H9 (cell line): ENCODE results near the gene ZNF80. TPM values are rescaled to one million over a fixed set of nuclear protein-coding genes. Genes with fewer than 3 reads are reported as not detected.

ENCODE experiments used
- DNase-seq: peaks from one replicate; pipeline ENCODE4 v3.0.0-alpha.2; 2017
- H2AFZ ChIP-seq: one replicate; pipeline ENCODE4 v1.6.1; 2013; ENCODE audit warnings: mild to moderate bottlenecking, low read length, control low read depth, moderate library complexity
- H2AK5ac ChIP-seq: 2 replicates; pipeline ENCODE4 v1.6.1; 2013; ENCODE audit warnings: low read length, control low read depth, mixed read lengths; ENCODE audit not compliant: insufficient read length
- H2BK120ac ChIP-seq: one replicate; pipeline ENCODE4 v1.6.1; 2013; ENCODE audit warnings: low read depth, mild to moderate bottlenecking, low read length, control low read depth, inconsistent platforms; ENCODE audit not compliant: poor library complexity, severe bottlenecking
- H2BK12ac ChIP-seq: 2 replicates; pipeline ENCODE4 v1.6.1; 2013; ENCODE audit warnings: low read length, control low read depth, mixed read lengths, low read depth; ENCODE audit not compliant: insufficient read length
- H2BK15ac ChIP-seq: 2 replicates; pipeline ENCODE4 v1.6.1; 2013; ENCODE audit warnings: low read depth, low read length, control low read depth
- H2BK20ac ChIP-seq: one replicate; pipeline ENCODE4 v1.6.1; 2013; ENCODE audit warnings: low read depth, mild to moderate bottlenecking, low read length, control low read depth, inconsistent platforms; ENCODE audit not compliant: poor library complexity, severe bottlenecking
- H2BK5ac ChIP-seq: 2 replicates; pipeline ENCODE4 v1.6.1; 2013; ENCODE audit warnings: low read length, control low read depth, mixed read lengths; ENCODE audit not compliant: insufficient read length
- H3K14ac ChIP-seq: 2 replicates; pipeline ENCODE4 v1.6.1; 2013; ENCODE audit warnings: low read length, control low read depth; ENCODE audit not compliant: insufficient read depth
- H3K18ac ChIP-seq: 2 replicates; pipeline ENCODE4 v1.6.1; 2013; ENCODE audit warnings: low read depth, mild to moderate bottlenecking, mixed read lengths, low read length, control low read depth; ENCODE audit not compliant: insufficient read length
- H3K23ac ChIP-seq: 2 replicates; pipeline ENCODE4 v1.6.1; 2013; ENCODE audit warnings: low read length, control low read depth, mixed read lengths, low read depth; ENCODE audit not compliant: insufficient read length
- H3K23me2 ChIP-seq: 2 replicates; pipeline ENCODE4 v1.6.1; 2013; ENCODE audit warnings: low read depth, mild to moderate bottlenecking, mixed read lengths, low read length, control low read depth; ENCODE audit not compliant: insufficient read length, poor library complexity, severe bottlenecking
- H3K27ac ChIP-seq: 2 replicates; pipeline ENCODE4 v1.5.1; 2013; ENCODE audit warnings: low read length, control low read depth, mixed read lengths, low read depth; ENCODE audit not compliant: insufficient read length
- H3K27me3 ChIP-seq: 2 replicates; pipeline ENCODE4 v1.6.1; 2013; ENCODE audit warnings: low read length, control low read depth, inconsistent platforms; ENCODE audit not compliant: insufficient read depth
- H3K4ac ChIP-seq: 2 replicates; pipeline ENCODE4 v1.6.1; 2013; ENCODE audit warnings: low read depth, mild to moderate bottlenecking, control low read depth, inconsistent platforms, low read length, moderate library complexity
- H3K4me1 ChIP-seq: 2 replicates; pipeline ENCODE4 v1.6.1; 2013; ENCODE audit warnings: low read length, control low read depth, inconsistent platforms; ENCODE audit not compliant: insufficient read depth
- H3K4me2 ChIP-seq: 2 replicates; pipeline ENCODE4 v1.6.1; 2013; ENCODE audit warnings: low read length, control low read depth, mixed read lengths; ENCODE audit not compliant: insufficient read length, insufficient read depth
- H3K56ac ChIP-seq: 2 replicates; pipeline ENCODE4 v1.6.1; 2013; ENCODE audit warnings: low read depth, mild to moderate bottlenecking, mixed read lengths, low read length, control low read depth; ENCODE audit not compliant: insufficient read length
- H3K79me1 ChIP-seq: 2 replicates; pipeline ENCODE4 v1.6.1; 2013; ENCODE audit warnings: low read depth, mild to moderate bottlenecking, moderate library complexity, low read length, control low read depth, inconsistent platforms; ENCODE audit not compliant: insufficient read depth, poor library complexity, severe bottlenecking
- H3K79me2 ChIP-seq: 2 replicates; pipeline ENCODE4 v1.6.1; 2013; ENCODE audit warnings: low read length, control low read depth, inconsistent platforms; ENCODE audit not compliant: insufficient read depth
- H3K9ac ChIP-seq: 2 replicates; pipeline ENCODE4 v1.6.1; 2013; ENCODE audit warnings: low read length, control low read depth, mixed read lengths; ENCODE audit not compliant: insufficient read length; ENCODE audit errors: extremely low read depth
- H3K9me3 ChIP-seq: one replicate; pipeline ENCODE4 v1.6.1; 2013; ENCODE audit warnings: low read depth, low read length, inconsistent platforms; ENCODE audit not compliant: control insufficient read depth
- H3T11ph ChIP-seq: one replicate; pipeline ENCODE4 v1.6.1; 2013; ENCODE audit warnings: mild to moderate bottlenecking, low read length, control low read depth, inconsistent platforms
- H4K20me1 ChIP-seq: one replicate; pipeline ENCODE4 v1.6.1; 2013; ENCODE audit not compliant: control insufficient read depth, insufficient read length, insufficient read depth
- H4K5ac ChIP-seq: 2 replicates; pipeline ENCODE4 v1.6.1; 2013; ENCODE audit warnings: low read depth, mild to moderate bottlenecking, mixed read lengths, low read length, control low read depth; ENCODE audit not compliant: insufficient read length
- H4K8ac ChIP-seq: replicated peaks from 2 replicates; pipeline ENCODE4 v1.6.1; 2013; ENCODE audit warnings: low read length, control low read depth, mixed read lengths, low read depth; ENCODE audit not compliant: insufficient read length
- H4K91ac ChIP-seq: 2 replicates; pipeline ENCODE4 v1.6.1; 2013; ENCODE audit warnings: low read depth, mild to moderate bottlenecking, moderate library complexity, mixed read lengths, low read length, control low read depth; ENCODE audit not compliant: insufficient read length
- H3K27ac Mint-ChIP-seq, 3 experiments: 2 replicates in 2 of 3; 3 replicates in 1 of 3; pipeline ENCODE4 v1.8.0; 2020 to 2021; ENCODE audit warnings: mixed read lengths in 3 of 3, mild to moderate bottlenecking in 1 of 3, moderate library complexity in 1 of 3
- H3K27me3 Mint-ChIP-seq: 2 replicates; pipeline ENCODE4 v1.8.0; 2021; ENCODE audit warnings: low read depth, mild to moderate bottlenecking, moderate library complexity, mixed read lengths
- H3K36me3 Mint-ChIP-seq, 3 experiments: 2 replicates in 2 of 3; 3 replicates in 1 of 3; pipeline ENCODE4 v1.8.0; 2020 to 2021; ENCODE audit warnings: low read depth in 3 of 3, mixed read lengths in 3 of 3; ENCODE audit not compliant: insufficient read depth in 1 of 3
- H3K4me1 Mint-ChIP-seq, 2 experiments: 2 replicates each; pipeline ENCODE4 v1.8.0; 2020; ENCODE audit warnings: mixed read lengths in 2 of 2
- H3K4me3 Mint-ChIP-seq, 2 experiments: 2 replicates in 1 of 2; 3 replicates in 1 of 2; pipeline ENCODE4 v1.8.0; 2020 to 2021; ENCODE audit warnings: mild to moderate bottlenecking in 2 of 2, mixed read lengths in 2 of 2, moderate library complexity in 1 of 2
- H3K9me3 Mint-ChIP-seq, 2 experiments: 2 replicates in 1 of 2; 3 replicates in 1 of 2; pipeline ENCODE4 v1.8.0; 2020; ENCODE audit warnings: mild to moderate bottlenecking in 2 of 2, mixed read lengths in 2 of 2, moderate library complexity in 1 of 2
- CTCF ChIP-seq: fragments of 200-600 bp; sonication (generic); conservative IDR thresholded peaks from 3 replicates; pipeline ENCODE4 v1.8.0; 2021; ENCODE audit warnings: antibody characterized with exemption, mild to moderate bottlenecking
- WGBS: extraction: QIAGEN DNeasy Blood & Tissue Kit; methylation state at CpG from one replicate; pipeline ENCODE4 v1.1.7; 2013; ENCODE audit warnings: missing lambda C conversion rate, low lambda C conversion rate, mixed read lengths; ENCODE audit not compliant: insufficient read length; ENCODE audit errors: extremely low coverage; 5-methylcytosine and 5-hydroxymethylcytosine counted together
- total RNA-seq: library from RNA; stranded (reverse); gene quantifications from 2 replicates; pipeline ENCODE4 v1.2.1, GENCODE V29; 2021

ZNF80 gene
- total RNA-seq, 1 experiment from 2014 or later = not detected

GRCh38 chr3:114235431-114235830 lies 1.9 kb downstream of the ZNF80 start:
- Mint-ChIP-seq H3K4me3 (no peak overlapping the region), H3K27ac (no peak overlapping the region), H3K27me3 (peaks cover 6% of the 10 kb centered on the region), H3K9me3 (peaks cover 7 to 12% of the 10 kb centered on the region in 2 experiments; a peak in 4 of 5 replicates), H3K36me3 (peaks cover 0 to 10% (median 0%) of the 10 kb centered on the region in 3 experiments; a peak in 3 of 7 replicates), H3K4me1 (0 out of 4 replicates have a peak, but pooled peaks cover 2 to 4% of the 10 kb centered on the region in 2 experiments)
- WGBS = no CpG with 5 or more reads among the region's 3 CpGs
- no peaks in the 10 kb centered on the region for H3K79me1 ChIP-seq
- no peaks in the 10 kb centered on the region for H3K9me3 ChIP-seq
- H4K20me1 ChIP-seq = no peaks in the 10 kb centered on the region
- no peak overlapping the region for H3K23ac ChIP-seq
- H2BK12ac ChIP-seq = no peak overlapping the region
- H2BK5ac ChIP-seq = no peak overlapping the region
- H3K14ac ChIP-seq = no peak overlapping the region
- H3K4me1 ChIP-seq = no peaks in the 10 kb centered on the region
- H2AK5ac ChIP-seq = no peak overlapping the region
- no peak overlapping the region for H2AFZ ChIP-seq
- no peak overlapping the region for H4K91ac ChIP-seq
- no peak overlapping the region for H3T11ph ChIP-seq
- H3K56ac ChIP-seq = no peak overlapping the region
- H4K8ac ChIP-seq = no peak overlapping the region
- no peak for TF ChIP-seq CTCF
- no peak overlapping the region for H4K5ac ChIP-seq
- no peak overlapping the region for H3K4me2 ChIP-seq
- H2BK120ac ChIP-seq = no peak overlapping the region
- H3K9ac ChIP-seq = no peak overlapping the region
- H3K27me3 ChIP-seq = no peaks in the 10 kb centered on the region
- DNase-seq = no peak
- H3K79me2 ChIP-seq = no peaks in the 10 kb centered on the region
- H3K4ac ChIP-seq = no peak overlapping the region
- H3K23me2 ChIP-seq = no peaks in the 10 kb centered on the region
- H2BK15ac ChIP-seq = no peak overlapping the region
- no peak overlapping the region for H2BK20ac ChIP-seq
- H3K18ac ChIP-seq = no peak overlapping the region
- no peak overlapping the region for H3K27ac ChIP-seq
